ENCODE measurements around the gene RNF157.

RNF157 gene

DNA sequence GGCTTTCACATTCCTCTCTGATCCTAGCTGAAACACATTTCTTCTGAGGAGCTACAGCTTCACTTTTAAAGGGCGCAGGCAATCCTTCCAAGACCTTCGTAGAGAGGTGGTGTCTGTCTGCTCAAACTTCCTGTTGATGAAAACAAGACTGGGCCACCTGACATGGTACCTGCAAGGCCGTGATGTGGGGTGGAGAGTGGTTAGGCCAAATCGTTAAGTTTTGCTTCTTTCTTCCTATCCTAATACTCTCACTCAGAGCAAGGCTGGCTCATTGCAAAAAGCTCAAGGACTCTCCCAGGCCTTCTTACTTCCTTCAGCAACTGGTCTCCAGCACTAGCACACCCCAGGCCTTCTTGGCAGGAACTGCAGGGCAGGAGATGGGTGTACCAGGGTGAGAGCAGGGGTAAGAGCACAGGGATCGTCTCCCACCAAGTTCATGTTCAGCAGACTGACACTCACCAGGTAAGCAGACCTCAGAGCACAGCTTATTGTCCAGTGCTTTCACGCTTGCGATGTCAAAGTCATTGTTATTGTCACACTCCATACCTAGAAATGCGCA is 88.3 kb downstream of the RNF157 start:
- TF ChIP-seq, protein P1, sequence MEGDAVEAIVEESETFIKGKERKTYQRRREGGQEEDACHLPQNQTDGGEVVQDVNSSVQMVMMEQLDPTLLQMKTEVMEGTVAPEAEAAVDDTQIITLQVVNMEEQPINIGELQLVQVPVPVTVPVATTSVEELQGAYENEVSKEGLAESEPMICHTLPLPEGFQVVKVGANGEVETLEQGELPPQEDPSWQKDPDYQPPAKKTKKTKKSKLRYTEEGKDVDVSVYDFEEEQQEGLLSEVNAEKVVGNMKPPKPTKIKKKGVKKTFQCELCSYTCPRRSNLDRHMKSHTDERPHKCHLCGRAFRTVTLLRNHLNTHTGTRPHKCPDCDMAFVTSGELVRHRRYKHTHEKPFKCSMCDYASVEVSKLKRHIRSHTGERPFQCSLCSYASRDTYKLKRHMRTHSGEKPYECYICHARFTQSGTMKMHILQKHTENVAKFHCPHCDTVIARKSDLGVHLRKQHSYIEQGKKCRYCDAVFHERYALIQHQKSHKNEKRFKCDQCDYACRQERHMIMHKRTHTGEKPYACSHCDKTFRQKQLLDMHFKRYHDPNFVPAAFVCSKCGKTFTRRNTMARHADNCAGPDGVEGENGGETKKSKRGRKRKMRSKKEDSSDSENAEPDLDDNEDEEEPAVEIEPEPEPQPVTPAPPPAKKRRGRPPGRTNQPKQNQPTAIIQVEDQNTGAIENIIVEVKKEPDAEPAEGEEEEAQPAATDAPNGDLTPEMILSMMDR (IDR thresholded peaks at IDR 0.05): no peak
- Histone ChIP-seq H3K27me3 (ENCODE audit: control insufficient read depth, insufficient read depth, low read length) (no peaks in the 10 kb centered on the region), H3K4me2 (ENCODE audit: low read length) (no peak overlapping the region), H3K36me3 (ENCODE audit: control insufficient read depth, insufficient read depth, low read length) (no peaks in the 10 kb centered on the region), H2AFZ (no peak overlapping the region), H3K9ac (no peak overlapping the region), H3K27ac (no peak overlapping the region), H3K79me2 (no peaks in the 10 kb centered on the region), H3K4me1 (no peaks in the 10 kb centered on the region), H3K4me3 (ENCODE audit: low read depth, low read length) (no peak overlapping the region), H3K9me3 (ENCODE audit: control insufficient read depth, low read length) (no peaks in the 10 kb centered on the region)

DNA sequence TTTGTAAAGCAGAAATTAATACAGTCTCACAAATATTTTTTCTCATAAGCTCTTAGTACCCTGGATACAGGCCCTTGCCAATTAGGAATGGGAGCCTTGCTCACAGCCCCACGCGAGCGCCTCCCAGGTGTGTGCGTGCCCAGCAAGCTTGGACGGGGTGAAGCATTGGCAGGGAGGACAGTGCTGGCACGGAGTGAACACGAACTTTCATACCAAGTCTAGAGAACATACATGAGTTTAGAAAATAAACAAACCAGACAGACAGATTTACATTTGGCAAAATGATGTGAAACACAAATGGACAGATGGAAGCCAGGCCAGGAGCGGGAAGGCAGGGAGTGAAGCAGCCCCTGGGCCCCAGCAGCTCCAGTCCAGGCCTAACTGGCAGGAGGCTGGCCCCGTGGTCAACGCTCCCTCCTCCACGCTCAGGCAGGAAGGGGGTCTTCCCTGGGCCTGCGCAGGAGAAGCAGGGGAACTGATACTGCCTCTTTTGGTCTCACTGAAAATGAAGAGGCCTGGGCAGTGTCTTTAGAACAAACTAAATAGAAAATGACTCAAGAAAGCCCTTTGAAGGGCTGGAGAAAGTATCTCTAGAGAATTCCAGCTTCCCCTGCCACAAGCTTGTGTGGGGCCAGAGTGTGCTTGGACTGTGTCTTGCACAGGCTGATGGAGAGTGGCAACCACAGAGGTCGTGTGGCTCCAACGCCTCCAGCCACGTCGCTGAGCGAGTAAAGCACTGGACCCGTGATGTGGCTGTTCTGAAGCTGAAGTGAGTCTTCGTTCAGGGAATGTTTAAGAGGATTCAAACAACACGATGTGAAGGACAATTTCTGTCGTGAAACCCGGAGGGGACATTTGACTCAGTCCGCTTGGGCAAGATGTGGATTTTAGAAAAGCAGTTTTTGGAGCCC is 89.3 kb downstream of the RNF157 start:
- Histone ChIP-seq H3K4me2 (ENCODE audit: low read length) (no peak overlapping the region), H3K27ac (no peak overlapping the region), H3K36me3 (ENCODE audit: control insufficient read depth, insufficient read depth, low read length) (no peaks in the 10 kb centered on the region), H3K9me3 (ENCODE audit: control insufficient read depth, low read length) (no peaks in the 10 kb centered on the region), H3K9ac (no peak overlapping the region), H3K4me3 (ENCODE audit: low read depth, low read length) (no peak overlapping the region), H3K4me1 (no peaks in the 10 kb centered on the region), H3K79me2 (no peaks in the 10 kb centered on the region), H3K27me3 (ENCODE audit: control insufficient read depth, insufficient read depth, low read length) (no peaks in the 10 kb centered on the region), H2AFZ (no peak overlapping the region)
- TF ChIP-seq, protein P1 (IDR thresholded peaks at IDR 0.05): no peak

DNA sequence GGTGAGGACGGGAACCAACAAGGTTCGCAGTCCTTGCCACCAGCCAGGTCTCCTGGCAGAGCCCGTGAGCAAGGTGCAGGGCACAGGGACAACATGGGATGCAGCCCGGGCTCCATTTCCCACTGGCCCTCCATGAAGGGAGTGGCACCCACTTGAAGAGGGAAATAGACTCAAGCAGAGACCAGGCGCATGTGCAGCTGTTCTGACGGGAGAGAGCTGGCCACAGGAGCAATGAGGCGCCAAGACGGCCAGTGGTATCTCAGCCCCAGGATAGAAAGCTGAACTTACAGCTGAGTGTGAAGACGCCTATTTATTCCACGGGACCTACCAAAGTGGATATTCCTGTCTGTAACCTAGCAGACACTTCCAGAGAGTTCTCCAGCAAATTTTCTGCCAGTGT is 91.1 kb downstream of the RNF157 start:
- no peaks in the 10 kb centered on the region for H3K4me1 ChIP-seq
- H3K4me3 ChIP-seq (ENCODE audit: low read depth, low read length): no peak overlapping the region
- no peak overlapping the region for H3K9ac ChIP-seq
- no peak overlapping the region for H3K27ac ChIP-seq
- no peak overlapping the region for H2AFZ ChIP-seq
- TF ChIP-seq, protein P1 (IDR thresholded peaks at IDR 0.05): no peak
- H3K4me2 ChIP-seq (ENCODE audit: low read length): no peak overlapping the region
- H3K27me3 ChIP-seq (ENCODE audit: control insufficient read depth, insufficient read depth, low read length): no peaks in the 10 kb centered on the region
- H3K9me3 ChIP-seq (ENCODE audit: control insufficient read depth, low read length): no peaks in the 10 kb centered on the region
- H3K36me3 ChIP-seq (ENCODE audit: control insufficient read depth, insufficient read depth, low read length): no peaks in the 10 kb centered on the region
- no peaks in the 10 kb centered on the region for H3K79me2 ChIP-seq

DNA sequence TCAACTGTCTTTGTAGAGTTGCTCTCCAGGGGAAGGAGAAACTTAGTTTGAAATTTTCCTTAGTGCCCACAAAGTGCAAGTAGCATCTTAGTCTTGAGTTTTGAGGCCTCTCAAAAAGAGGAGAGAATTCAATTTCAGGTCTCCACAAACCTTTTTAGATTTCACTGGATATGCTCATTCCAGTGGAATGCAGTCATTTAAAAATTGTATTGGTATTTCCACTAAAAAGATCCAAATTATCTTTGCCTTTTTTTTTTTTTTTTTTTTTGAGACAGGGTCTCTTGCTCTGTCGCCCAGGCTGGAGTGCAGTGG is 92.3 kb downstream of the RNF157 start:
- no peaks in the 10 kb centered on the region for H3K4me1 ChIP-seq
- no peaks in the 10 kb centered on the region for H3K9me3 ChIP-seq (ENCODE audit: control insufficient read depth, low read length)
- TF ChIP-seq, protein P1 (IDR thresholded peaks at IDR 0.05): no peak
- no peak overlapping the region for H3K9ac ChIP-seq
- no peaks in the 10 kb centered on the region for H3K27me3 ChIP-seq (ENCODE audit: control insufficient read depth, insufficient read depth, low read length)
- H3K79me2 ChIP-seq: no peaks in the 10 kb centered on the region
- no peaks in the 10 kb centered on the region for H3K36me3 ChIP-seq (ENCODE audit: control insufficient read depth, insufficient read depth, low read length)
- no peak overlapping the region for H2AFZ ChIP-seq
- no peak overlapping the region for H3K4me3 ChIP-seq (ENCODE audit: low read depth, low read length)
- no peak overlapping the region for H3K27ac ChIP-seq
- no peak overlapping the region for H3K4me2 ChIP-seq (ENCODE audit: low read length)

All from parathyroid adenoma (tissue), 2 donors.